AG09319 (cell line): ENCODE results near the gene RBFOX1.

Experiments used
- DNase-seq: peaks from one replicate; pipeline ENCODE4 v3.0.0-alpha.2; 2010; ENCODE audit warnings: low read depth; ENCODE audit errors: extremely low read depth
- CTCF ChIP-seq: IDR thresholded peaks from 2 replicates; pipeline ENCODE4 v1.5.1; 2011; ENCODE audit warnings: low read depth, mild to moderate bottlenecking, inconsistent platforms, low read length, moderate library complexity

The RBFOX1 gene

DNA sequence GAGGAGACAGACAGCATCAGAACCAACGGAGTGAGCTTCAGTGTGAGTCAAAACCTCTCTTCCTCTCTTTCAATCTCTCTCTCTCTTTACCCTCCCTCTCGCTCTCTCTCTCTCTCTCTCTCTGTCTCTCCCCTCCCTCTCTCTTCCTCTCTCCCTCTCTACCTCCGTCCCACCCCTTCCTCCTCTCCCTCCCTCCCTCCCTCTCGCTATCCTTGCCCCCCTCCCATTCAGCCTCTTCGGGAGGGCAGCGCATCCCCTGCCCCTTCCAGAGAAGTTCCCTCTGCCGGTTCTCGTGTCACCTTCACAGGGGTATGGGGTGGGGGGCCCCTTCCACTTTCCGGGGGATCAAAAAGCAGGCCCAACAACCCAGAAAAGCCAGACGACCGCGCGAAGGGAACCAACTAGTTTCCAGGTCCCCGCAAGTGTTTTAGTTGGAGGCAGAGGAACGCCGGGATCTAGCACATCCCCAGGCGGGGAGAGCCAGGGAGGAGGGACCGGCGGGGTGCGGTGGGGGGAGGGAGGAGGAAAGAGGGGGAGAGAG, 28.9 kb upstream of the RBFOX1 start:
- TF ChIP-seq CTCF = no peak
- DNase-seq = no peak

- TF ChIP-seq CTCF = no peak
Observed at GRCh38 chr16:7304279-7304678, 28.4 kb upstream of the RBFOX1 start.

DNA sequence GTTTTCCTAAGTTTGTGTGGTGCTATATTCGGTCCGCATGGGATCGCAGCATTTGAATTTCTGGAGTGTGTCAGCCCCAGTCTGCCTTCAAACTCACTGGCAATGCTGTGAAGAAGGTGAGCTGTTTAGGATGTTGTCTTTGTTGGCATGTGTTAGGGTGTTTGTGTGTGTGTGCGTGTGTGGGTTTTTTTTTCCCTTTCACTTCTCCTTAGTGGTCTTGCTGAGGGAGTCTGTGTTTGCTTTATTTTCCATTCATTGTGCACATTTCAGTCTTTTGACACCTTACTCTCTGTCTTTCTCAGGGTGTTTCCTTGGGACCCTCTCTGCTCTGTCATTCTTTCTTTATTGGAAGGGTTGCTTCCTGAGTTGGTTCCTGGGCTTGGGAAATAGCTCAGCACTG, 27.7 kb upstream of the RBFOX1 start:
- no peak for DNase-seq
- TF ChIP-seq CTCF = no peak

More at GRCh38 chr16:7304279-7304678, 28.4 kb upstream of the RBFOX1 start:
- no peak for DNase-seq

- no peak for TF ChIP-seq CTCF
- DNase-seq = no peak
Observed at GRCh38 chr16:7313170-7313569, 19.5 kb upstream of the RBFOX1 start.

GRCh38 chr16:7314163-7314562, 18.5 kb upstream of the RBFOX1 start:
- no peak for DNase-seq
- TF ChIP-seq CTCF = no peak

- no peak for TF ChIP-seq CTCF
- no peak for DNase-seq
Observed at GRCh38 chr16:7315813-7316212, 16.8 kb upstream of the RBFOX1 start.

GRCh38 chr16:7316281-7316888, 16.3 kb upstream of the RBFOX1 start:
- no peak for TF ChIP-seq CTCF
- no peak for DNase-seq
